ENCODE data around the gene CIB2.

GRCh38 chr15:78155355-78155939, 24.2 kb upstream of the CIB2 start:
- TF ChIP-seq CTCF (IDR thresholded peaks at IDR 0.05) (no peak), POLR2A (IDR thresholded peaks at IDR 0.05) (no peak)

All from stomach (tissue), 4 donors.